IMR-90 (cell line): ENCODE measurements around the gene RSPH9. TPM values are rescaled to one million over a fixed set of nuclear protein-coding genes. Genes with fewer than 3 reads are reported as not detected.

Experiments
- ATAC-seq: fragments of 200-7000 bp; cut with Tn5 transposase; 2 replicates; pipeline ENCODE4 v1.9.1; 2020; ENCODE audit warnings: low read depth, mild to moderate bottlenecking, moderate library complexity
- BruUV-seq: library from RNA; stranded (reverse); fragments of 400-500 nt; replicated peaks from 2 replicates; lab custom pipeline; 2021; lab: Mats Ljungman, UMichigan
- CTCF ChIA-PET: fragments of 300-600 bp; formaldehyde crosslinking; extraction: SDS; loops from one replicate; lab custom pipeline; 2021; ENCODE audit warnings: antibody characterized with exemption; lab: Yijun Ruan, JAX
- POLR2A ChIA-PET: fragments of 300-600 bp; sonication (Branson Sonifier 250); formaldehyde crosslinking; loops from one replicate; lab custom pipeline; 2022; ENCODE audit warnings: antibody characterized with exemption; ENCODE audit not compliant: unreplicated experiment; lab: Charles Lee
- DNase-seq: peaks from one replicate; pipeline ENCODE4 v3.0.0; 2013
- H2AFZ ChIP-seq: replicated peaks from 2 replicates; pipeline ENCODE3; 2013; ENCODE audit warnings: low read length, mild to moderate bottlenecking; ENCODE audit not compliant: poor library complexity
- H2AK5ac ChIP-seq: 2 replicates; pipeline ENCODE4 v1.6.1; 2013; ENCODE audit warnings: low read depth, low read length, inconsistent platforms
- H2AK9ac ChIP-seq: replicated peaks from 2 replicates; pipeline ENCODE3; 2013; ENCODE audit warnings: mild to moderate bottlenecking, low read depth, low read length, moderate library complexity; ENCODE audit not compliant: poor library complexity
- H2BK120ac ChIP-seq: 2 replicates; pipeline ENCODE4 v1.6.1; 2013; ENCODE audit warnings: low read depth, low read length, inconsistent platforms
- H2BK15ac ChIP-seq: 3 replicates; pipeline ENCODE4 v1.6.1; 2013; ENCODE audit warnings: low read depth, low read length, inconsistent platforms
- H2BK20ac ChIP-seq: 2 replicates; pipeline ENCODE4 v1.6.1; 2013; ENCODE audit warnings: low read depth, mild to moderate bottlenecking, inconsistent platforms, low read length, moderate library complexity
- H2BK5ac ChIP-seq: 2 replicates; pipeline ENCODE4 v1.6.1; 2013; ENCODE audit warnings: mild to moderate bottlenecking, low read depth, low read length, inconsistent platforms; ENCODE audit not compliant: poor library complexity, severe bottlenecking
- H3K14ac ChIP-seq: replicated peaks from 2 replicates; pipeline ENCODE4 v1.6.1; 2013; ENCODE audit warnings: low read depth, low read length, inconsistent platforms
- H3K18ac ChIP-seq: 2 replicates; pipeline ENCODE4 v1.6.1; 2013; ENCODE audit warnings: low read depth, low read length, control low read depth
- H3K23ac ChIP-seq: 2 replicates; pipeline ENCODE4 v1.6.1; 2013; ENCODE audit warnings: low read depth, low read length, inconsistent platforms
- H3K27ac ChIP-seq: 2 replicates; pipeline ENCODE4 v1.5.1; 2013; ENCODE audit warnings: mild to moderate bottlenecking, control low read depth, low read length; ENCODE audit not compliant: insufficient read depth
- H3K27me3 ChIP-seq: 2 replicates; pipeline ENCODE4 v1.6.1; 2013; ENCODE audit warnings: low read length; ENCODE audit not compliant: control insufficient read depth, insufficient read depth
- H3K36me3 ChIP-seq: 2 replicates; pipeline ENCODE4 v1.6.1; 2013; ENCODE audit warnings: low read length, mixed read lengths; ENCODE audit not compliant: control insufficient read depth, insufficient read depth
- H3K4ac ChIP-seq: 2 replicates; pipeline ENCODE4 v1.6.1; 2013; ENCODE audit warnings: low read depth, low read length, inconsistent platforms
- H3K4me1 ChIP-seq: 2 replicates; pipeline ENCODE4 v1.6.1; 2013; ENCODE audit warnings: low read length, mixed read lengths; ENCODE audit not compliant: control insufficient read depth, insufficient read depth
- H3K4me2 ChIP-seq: 2 replicates; pipeline ENCODE4 v1.6.1; 2013; ENCODE audit warnings: low read depth, mild to moderate bottlenecking, control low read depth, low read length, moderate library complexity
- H3K4me3 ChIP-seq: 2 replicates; pipeline ENCODE4 v1.5.1; 2013; ENCODE audit warnings: low read depth, mild to moderate bottlenecking, control low read depth, low read length, moderate library complexity; ENCODE audit not compliant: insufficient read depth
- H3K56ac ChIP-seq: 2 replicates; pipeline ENCODE4 v1.6.1; 2013; ENCODE audit warnings: low read length, inconsistent platforms; ENCODE audit not compliant: insufficient read depth; ENCODE audit errors: extremely low read depth
- H3K79me1 ChIP-seq, 2 experiments: 2 replicates each; pipeline ENCODE4 v1.6.1; 2013; ENCODE audit warnings: low read length in 2 of 2, inconsistent platforms in 1 of 2, low read depth in 1 of 2
- H3K9ac ChIP-seq: 2 replicates; pipeline ENCODE4 v1.6.1; 2013; ENCODE audit warnings: low read depth, low read length, control low read depth
- H3K9me1 ChIP-seq: 2 replicates; pipeline ENCODE4 v1.6.1; 2013; ENCODE audit warnings: low read length, inconsistent platforms; ENCODE audit not compliant: insufficient read depth
- H3K9me3 ChIP-seq: 2 replicates; pipeline ENCODE4 v1.6.1; 2013; ENCODE audit warnings: low read length; ENCODE audit not compliant: control insufficient read depth, insufficient read depth
- H4K20me1 ChIP-seq: 2 replicates; pipeline ENCODE4 v1.6.1; 2013; ENCODE audit warnings: low read length, inconsistent platforms; ENCODE audit not compliant: insufficient read depth
- H4K5ac ChIP-seq: 2 replicates; pipeline ENCODE4 v1.6.1; 2013; ENCODE audit warnings: mild to moderate bottlenecking, low read depth, low read length, control low read depth
- H4K8ac ChIP-seq, 2 experiments: 2 replicates each; pipeline ENCODE4 v1.6.1; 2013; ENCODE audit warnings: low read depth in 2 of 2, low read length in 2 of 2, control low read depth in 1 of 2, inconsistent platforms in 1 of 2
- H4K91ac ChIP-seq: 2 replicates; pipeline ENCODE4 v1.6.1; 2013; ENCODE audit warnings: low read depth, low read length, inconsistent platforms; ENCODE audit not compliant: insufficient read depth
- BHLHE40 ChIP-seq: fragments of 150-350 bp; IDR thresholded peaks from 2 replicates; pipeline ENCODE4 v1.6.1; 2016; ENCODE audit warnings: mild to moderate bottlenecking, low read depth, low read length
- CEBPB ChIP-seq: IDR thresholded peaks from 2 replicates; pipeline ENCODE4 v1.6.1; 2012; ENCODE audit warnings: low read depth, low read length, improper control_type of control experiment
- CHD1 ChIP-seq: IDR thresholded peaks from 2 replicates; pipeline ENCODE4 v1.6.1; 2012; ENCODE audit warnings: low read depth, low read length, improper control_type of control experiment
- FOS ChIP-seq: fragments of 150-350 bp; IDR thresholded peaks from 2 replicates; pipeline ENCODE4 v1.6.1; 2016; ENCODE audit warnings: low read depth, low read length
- MAZ ChIP-seq: IDR thresholded peaks from 2 replicates; pipeline ENCODE4 v1.6.1; 2012; ENCODE audit warnings: low read depth, mild to moderate bottlenecking, low read length, improper control_type of control experiment, moderate library complexity, borderline replicate concordance
- MXI1 ChIP-seq: IDR thresholded peaks from 2 replicates; pipeline ENCODE4 v1.6.1; 2012; ENCODE audit warnings: low read depth, mild to moderate bottlenecking, low read length, moderate library complexity, borderline replicate concordance
- NFE2L2 ChIP-seq: fragments of 150-350 bp; IDR thresholded peaks from 2 replicates; pipeline ENCODE4 v1.6.1; 2016; ENCODE audit warnings: low read depth, mild to moderate bottlenecking, low read length
- POLR2A ChIP-seq: IDR thresholded peaks from 2 replicates; pipeline ENCODE4 v1.6.1; 2012; ENCODE audit warnings: mild to moderate bottlenecking, low read depth, low read length
- RAD21 ChIP-seq: IDR thresholded peaks from 2 replicates; pipeline ENCODE4 v1.6.1; 2012; ENCODE audit warnings: low read length, improper control_type of control experiment
- RCOR1 ChIP-seq: IDR thresholded peaks from 2 replicates; pipeline ENCODE4 v1.6.1; 2012; ENCODE audit warnings: mild to moderate bottlenecking, low read length, improper control_type of control experiment; ENCODE audit not compliant: insufficient replicate concordance
- RFX5 ChIP-seq: IDR thresholded peaks from 2 replicates; pipeline ENCODE4 v1.8.0; 2012; ENCODE audit warnings: low read depth, mild to moderate bottlenecking, low read length, moderate library complexity
- SMC3 ChIP-seq: fragments of 150-350 bp; IDR thresholded peaks from 2 replicates; pipeline ENCODE4 v1.6.1; 2016; ENCODE audit warnings: low read depth, mild to moderate bottlenecking, antibody characterized with exemption, low read length, moderate library complexity
- WGBS, 2 experiments: methylation state at CpG; one replicate each; pipeline versions ENCODE4 v1.1.5 to v1.1.7; 2013; ENCODE audit warnings: missing lambda C conversion rate in 2 of 2; ENCODE audit not compliant: insufficient read length in 1 of 2; ENCODE audit errors: extremely low coverage in 2 of 2; 5-methylcytosine and 5-hydroxymethylcytosine counted together
- dilution Hi-C: fragments of 300-500 bp; cut with HindIII; formaldehyde crosslinking; loops from one replicate; pipeline ENCODE4 v1.14.3; 2018; ENCODE audit warnings: low sequenced_read_pairs; ENCODE audit not compliant: unreplicated experiment
- in situ Hi-C: fragments of 300-500 bp; cut with MboI; formaldehyde crosslinking; loops from 3 replicates; pipeline ENCODE4 v1.14.3; 2019; ENCODE audit warnings: low sequenced_read_pairs, inconsistent platforms, mixed read lengths
- intact Hi-C: fragments of 100-400 bp; cut with micrococcal nuclease; formaldehyde crosslinking; loops from 2 replicates; pipeline ENCODE4 v1.10.0; 2022
- polyA plus RNA-seq, 3 experiments: library from polyadenylated mRNA; depleted of rRNA; stranded (reverse); fragments of >200 nt; gene quantifications; 2 replicates each; pipeline ENCODE4 v1.2.3, GENCODE V29; 2012; ENCODE audit warnings: low replicate concordance in 1 of 3
- total RNA-seq: library from RNA; depleted of rRNA; stranded (reverse); fragments of >200 nt; gene quantifications from 2 replicates; pipeline ENCODE4 v1.2.3, GENCODE V29; 2012
- TF ChIP-seq, protein P1 (sequence below): fragments of 150-350 bp; IDR thresholded peaks from 2 replicates; pipeline ENCODE4 v1.6.1; 2017; ENCODE audit warnings: mild to moderate bottlenecking, antibody characterized with exemption, low read length, low read depth
- TF ChIP-seq, protein P2 (sequence below): conservative IDR thresholded peaks from 2 replicates; pipeline ENCODE4 v1.5.1; 2012; ENCODE audit warnings: mild to moderate bottlenecking, low read depth, low read length, improper control_type of control experiment
- TF ChIP-seq, protein P3 (sequence below): fragments of 150-350 bp; IDR thresholded peaks from 2 replicates; pipeline ENCODE4 v1.6.1; 2016; ENCODE audit warnings: low read depth, mild to moderate bottlenecking, low read length, moderate library complexity, borderline replicate concordance

Gene RSPH9
- total and polyA plus RNA-seq, 2 of the 4 experiments (the other 2 are of a cell fraction) = 0.18 to 0.21 TPM

DNA sequence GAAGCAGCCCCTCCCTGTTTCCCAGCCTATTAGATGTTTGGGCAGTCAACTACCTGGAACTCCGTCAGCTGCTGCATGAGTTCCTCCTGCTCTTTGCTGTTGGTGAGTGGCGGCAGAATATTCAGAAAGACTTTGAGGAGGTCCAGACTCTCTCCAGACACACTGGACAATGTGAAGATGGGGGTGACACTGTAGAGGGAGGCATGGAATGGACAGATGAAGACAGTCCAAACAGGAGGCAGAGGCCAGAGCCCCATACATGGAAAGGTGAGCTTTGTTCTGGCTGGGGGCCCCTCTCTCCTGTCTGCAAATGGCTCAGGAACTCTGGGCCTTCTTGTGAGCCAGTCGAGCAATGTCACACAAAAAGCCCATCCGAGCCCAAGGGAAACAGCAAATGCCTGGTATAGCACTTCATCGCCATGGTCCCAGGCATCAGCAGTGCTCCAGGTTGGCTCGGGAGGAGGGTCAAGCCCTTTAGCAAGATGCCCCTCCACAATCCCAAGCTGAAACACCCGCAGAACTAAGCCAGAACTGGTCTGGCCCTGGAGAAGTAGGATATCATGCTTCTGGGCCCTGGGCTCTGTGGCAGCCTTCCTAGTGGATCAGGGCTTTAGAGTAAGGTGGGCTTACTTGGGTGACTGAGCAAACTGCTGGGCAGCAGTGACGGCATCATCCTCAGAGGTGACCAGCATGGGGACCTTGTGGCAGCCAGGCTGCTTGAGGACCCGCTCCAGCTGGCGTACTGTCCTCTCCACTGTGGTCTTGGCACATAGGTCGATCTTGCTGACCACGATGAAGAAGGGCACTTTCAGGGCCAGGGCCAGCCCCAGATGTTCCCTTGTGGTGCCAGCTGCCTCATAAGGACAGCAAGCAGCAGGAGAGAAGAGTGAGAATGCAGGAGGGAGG, 20.7 kb upstream of the RSPH9 start:
- intact Hi-C loops = no loop called here
- Histone ChIP-seq H4K91ac (no peak overlapping the region), H2AK5ac (no peak overlapping the region), H3K14ac (no peak overlapping the region), H3K4me1 (peaks cover 6% of the 10 kb centered on the region), H3K4me2 (no peak overlapping the region), H2AFZ (no peak overlapping the region), H4K8ac (no peak overlapping the region), H4K5ac (no peak overlapping the region), H2BK15ac (no peak overlapping the region), H3K9me1 (peaks cover 32% of the 10 kb centered on the region), H3K18ac (no peak overlapping the region), H3K9ac (no peak overlapping the region), H3K79me1 (peaks cover 49 to 86% of the 10 kb centered on the region in 2 experiments), H2BK120ac (no peak overlapping the region), H3K9me3 (no peaks in the 10 kb centered on the region), H2AK9ac (no peak overlapping the region), H3K56ac (no peak overlapping the region), H4K20me1 (no peaks in the 10 kb centered on the region; the same call in 1 of the 2 replicates), H2BK20ac (no peak overlapping the region), H3K23ac (no peak overlapping the region), H3K27me3 (no peaks in the 10 kb centered on the region), H3K4ac (no peak overlapping the region), H2BK5ac (no peak overlapping the region), H3K4me3 (no peak overlapping the region), H3K27ac (no peak overlapping the region), H3K36me3 (peaks cover 58% of the 10 kb centered on the region)
- WGBS, 2 experiments = 100% methylated on average over 4 of the region's 12 CpGs; no CpG with 5 or more reads in 1 of the 2 experiments
- ChIA-PET POLR2A (no interaction called here), CTCF (no interaction called here)
- ATAC-seq = no peak
- dilution Hi-C loops = no loop called here
- DNase-seq = no peak
- in situ Hi-C loops = no loop called here
- no TSS peak for BruUV-seq
- TF ChIP-seq CHD1 (no peak), RAD21 (no peak), RCOR1 (no peak), POLR2A (no peak), MXI1 (no peak), RFX5 (no peak), NFE2L2 (no peak), FOS (no peak), SMC3 (no peak), MAZ (no peak), BHLHE40 (no peak), CEBPB (no peak)
- TF ChIP-seq, protein P1, sequence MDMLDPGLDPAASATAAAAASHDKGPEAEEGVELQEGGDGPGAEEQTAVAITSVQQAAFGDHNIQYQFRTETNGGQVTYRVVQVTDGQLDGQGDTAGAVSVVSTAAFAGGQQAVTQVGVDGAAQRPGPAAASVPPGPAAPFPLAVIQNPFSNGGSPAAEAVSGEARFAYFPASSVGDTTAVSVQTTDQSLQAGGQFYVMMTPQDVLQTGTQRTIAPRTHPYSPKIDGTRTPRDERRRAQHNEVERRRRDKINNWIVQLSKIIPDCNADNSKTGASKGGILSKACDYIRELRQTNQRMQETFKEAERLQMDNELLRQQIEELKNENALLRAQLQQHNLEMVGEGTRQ = no peak
- TF ChIP-seq, protein P2, sequence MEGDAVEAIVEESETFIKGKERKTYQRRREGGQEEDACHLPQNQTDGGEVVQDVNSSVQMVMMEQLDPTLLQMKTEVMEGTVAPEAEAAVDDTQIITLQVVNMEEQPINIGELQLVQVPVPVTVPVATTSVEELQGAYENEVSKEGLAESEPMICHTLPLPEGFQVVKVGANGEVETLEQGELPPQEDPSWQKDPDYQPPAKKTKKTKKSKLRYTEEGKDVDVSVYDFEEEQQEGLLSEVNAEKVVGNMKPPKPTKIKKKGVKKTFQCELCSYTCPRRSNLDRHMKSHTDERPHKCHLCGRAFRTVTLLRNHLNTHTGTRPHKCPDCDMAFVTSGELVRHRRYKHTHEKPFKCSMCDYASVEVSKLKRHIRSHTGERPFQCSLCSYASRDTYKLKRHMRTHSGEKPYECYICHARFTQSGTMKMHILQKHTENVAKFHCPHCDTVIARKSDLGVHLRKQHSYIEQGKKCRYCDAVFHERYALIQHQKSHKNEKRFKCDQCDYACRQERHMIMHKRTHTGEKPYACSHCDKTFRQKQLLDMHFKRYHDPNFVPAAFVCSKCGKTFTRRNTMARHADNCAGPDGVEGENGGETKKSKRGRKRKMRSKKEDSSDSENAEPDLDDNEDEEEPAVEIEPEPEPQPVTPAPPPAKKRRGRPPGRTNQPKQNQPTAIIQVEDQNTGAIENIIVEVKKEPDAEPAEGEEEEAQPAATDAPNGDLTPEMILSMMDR = no peak
- TF ChIP-seq, protein P3, sequence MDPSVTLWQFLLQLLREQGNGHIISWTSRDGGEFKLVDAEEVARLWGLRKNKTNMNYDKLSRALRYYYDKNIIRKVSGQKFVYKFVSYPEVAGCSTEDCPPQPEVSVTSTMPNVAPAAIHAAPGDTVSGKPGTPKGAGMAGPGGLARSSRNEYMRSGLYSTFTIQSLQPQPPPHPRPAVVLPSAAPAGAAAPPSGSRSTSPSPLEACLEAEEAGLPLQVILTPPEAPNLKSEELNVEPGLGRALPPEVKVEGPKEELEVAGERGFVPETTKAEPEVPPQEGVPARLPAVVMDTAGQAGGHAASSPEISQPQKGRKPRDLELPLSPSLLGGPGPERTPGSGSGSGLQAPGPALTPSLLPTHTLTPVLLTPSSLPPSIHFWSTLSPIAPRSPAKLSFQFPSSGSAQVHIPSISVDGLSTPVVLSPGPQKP = no peak
